Measurements from ENCODE around the gene PRKACB.
"Not testable (repeated sequence)": the region's sequence is repeated elsewhere in the genome, so short reads cannot be mapped to it uniquely, and the experiment has no call there.

PRKACB gene

GRCh38 chr1:84143796-84144565 lies at the start of gene PRKACB:
PRKACB (plus strand) TSS chr1:84144271; CDS start chr1:84144362, 91 bp downstream.
- no peak for DNase-seq (ENCODE audit: low read depth)

DNA sequence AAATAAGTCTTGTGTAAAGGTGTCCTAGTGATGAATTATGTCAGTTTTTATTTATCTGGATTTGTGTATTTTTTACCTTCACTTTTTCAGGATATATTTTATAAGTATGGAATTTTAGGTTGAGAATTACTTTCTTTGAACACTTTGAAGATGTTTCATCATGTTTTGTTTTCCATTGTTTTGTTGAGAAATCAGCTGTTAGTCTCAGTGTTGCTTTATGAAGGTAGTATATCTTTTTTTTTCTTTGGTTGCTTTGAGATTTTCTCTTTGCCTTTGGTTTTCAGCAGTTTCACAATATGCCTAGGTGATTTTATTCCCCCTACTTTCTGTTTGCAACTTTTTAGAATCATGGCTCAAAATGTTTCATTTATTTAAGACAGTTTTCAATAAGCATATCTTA lies 48.8 kb upstream of the PRKACB start:
- DNase-seq (ENCODE audit: low read depth) = no peak

GRCh38 chr1:84096176-84096575 lies 47.9 kb upstream of the PRKACB start:
- DNase-seq (ENCODE audit: low read depth) = no peak

GRCh38 chr1:84101204-84101603 lies 42.9 kb upstream of the PRKACB start:
- DNase-seq (ENCODE audit: low read depth) = no peak

DNA sequence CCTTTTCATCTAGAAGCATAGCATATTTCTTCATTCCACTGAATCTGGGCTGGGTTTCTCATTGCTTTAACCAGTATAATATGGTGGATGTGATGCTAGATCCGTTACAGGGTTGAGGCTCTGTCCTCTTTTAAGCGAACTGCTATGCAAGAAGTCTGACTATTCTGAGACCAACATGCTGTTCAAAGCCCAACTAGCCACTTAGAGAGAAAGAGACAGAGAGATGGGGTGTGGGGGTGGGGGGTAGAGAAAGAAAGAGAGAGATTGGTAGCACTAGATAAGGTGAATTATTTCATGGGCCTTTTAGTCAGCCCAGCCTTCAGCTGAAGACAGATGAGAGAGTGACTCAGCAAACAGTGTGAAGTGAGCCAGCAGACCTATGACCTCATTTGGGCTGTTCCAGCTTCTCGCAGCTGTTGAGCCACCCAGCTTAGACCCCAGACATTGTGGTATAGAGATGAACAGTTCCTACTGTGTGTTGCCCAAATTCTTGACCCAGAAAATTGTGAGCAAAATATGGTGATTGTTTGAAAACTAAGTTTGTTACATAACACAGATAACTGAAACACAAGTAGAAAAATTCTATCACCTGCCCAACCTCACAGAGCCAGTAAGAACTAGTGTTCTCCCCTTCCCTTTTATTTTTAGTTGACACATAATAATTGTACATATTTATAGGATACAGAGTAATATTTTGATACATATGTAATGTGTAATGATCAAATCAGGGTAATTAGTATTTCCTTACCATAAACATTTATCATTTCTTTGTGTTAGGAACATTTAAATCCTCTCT lies 40.7 kb upstream of the PRKACB start:
- DNase-seq (ENCODE audit: low read depth) = no peak

- not testable (repeated sequence) for DNase-seq (ENCODE audit: low read depth)
Measured at GRCh38 chr1:84107538-84107937, 36.5 kb upstream of the PRKACB start.

DNA sequence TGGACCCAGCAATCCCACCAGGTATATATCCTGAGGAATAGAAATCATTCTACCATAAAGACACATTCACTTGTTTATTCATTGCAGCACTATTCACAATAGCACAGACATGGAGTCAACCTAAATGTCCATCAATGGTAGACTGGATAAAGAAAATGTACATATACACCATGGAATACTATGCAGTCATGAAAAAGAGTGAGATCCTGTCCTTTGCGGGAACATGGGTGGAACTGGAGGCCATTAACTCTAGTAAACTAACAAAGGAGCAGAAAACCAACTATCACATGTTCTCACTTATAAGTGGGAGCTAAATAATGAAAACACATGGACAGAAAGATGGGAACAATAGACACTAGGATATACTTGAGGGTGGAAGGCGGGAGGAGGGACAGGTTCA lies 36.1 kb upstream of the PRKACB start:
- DNase-seq (ENCODE audit: low read depth) = no peak

DNA sequence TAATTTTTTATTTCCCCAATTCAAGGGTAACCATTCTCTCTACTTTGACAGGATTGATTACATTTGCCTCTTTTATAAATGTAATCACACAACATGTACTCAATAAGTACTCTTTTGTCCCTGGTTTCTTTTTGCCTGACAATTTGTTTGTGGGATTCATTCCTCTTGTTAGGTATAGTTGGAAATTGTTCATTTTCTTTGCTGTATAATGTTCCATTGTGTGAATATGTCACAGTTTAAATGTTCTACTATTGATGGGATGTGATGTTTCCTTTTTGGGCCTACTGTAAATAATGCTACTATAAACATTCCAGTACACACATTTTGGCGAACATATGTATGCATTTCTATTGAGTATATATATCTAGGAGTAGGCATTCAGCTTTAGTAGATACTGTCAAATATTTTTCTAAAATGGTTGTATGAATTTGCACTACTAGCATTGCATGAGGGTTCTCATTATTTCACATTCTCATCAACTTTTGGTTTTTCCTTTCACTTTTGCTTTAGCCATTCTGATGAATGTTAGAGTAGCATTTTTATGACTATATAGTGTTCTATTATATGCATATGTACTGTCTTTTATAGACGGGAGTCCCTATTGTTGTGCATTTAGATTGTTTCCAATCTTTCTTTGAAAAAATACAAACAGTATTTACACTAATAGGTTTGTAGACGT lies 35.0 kb upstream of the PRKACB start:
- DNase-seq (ENCODE audit: low read depth) = no peak

- DNase-seq (ENCODE audit: low read depth) = no peak
Measured at GRCh38 chr1:84110629-84111028, 33.4 kb upstream of the PRKACB start.

DNA sequence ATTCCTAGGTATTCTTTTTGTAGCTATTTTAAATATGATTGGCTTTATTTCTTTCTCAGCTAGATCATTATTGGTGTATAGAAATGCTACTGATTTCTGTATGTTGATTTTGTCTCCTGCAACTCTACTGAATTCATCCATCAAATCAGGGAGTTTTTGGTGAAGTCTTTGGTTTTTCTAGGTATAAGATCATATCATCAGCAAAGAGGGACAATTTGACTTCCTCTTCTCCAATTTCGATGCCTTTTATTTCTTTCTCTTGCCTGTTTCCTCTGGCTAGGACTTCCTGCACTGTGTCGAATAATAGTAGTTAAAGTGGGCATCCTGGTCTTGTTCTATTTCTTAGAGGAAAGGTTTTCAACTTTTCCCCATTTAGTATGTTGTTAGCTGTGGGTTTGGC lies 27.5 kb upstream of the PRKACB start:
- DNase-seq (ENCODE audit: low read depth) = no peak

- DNase-seq (ENCODE audit: low read depth) = no peak
Measured at GRCh38 chr1:84117868-84118267, 26.2 kb upstream of the PRKACB start.

GRCh38 chr1:84121360-84121759 lies 22.7 kb upstream of the PRKACB start:
- DNase-seq (ENCODE audit: low read depth) = no peak

GRCh38 chr1:84122780-84123382 lies 21.2 kb upstream of the PRKACB start:
- DNase-seq (ENCODE audit: low read depth) = peak; percentile 26

- DNase-seq (ENCODE audit: low read depth) = no peak
Measured at GRCh38 chr1:84133479-84133878, 10.6 kb upstream of the PRKACB start.

GRCh38 chr1:84135341-84135740 lies 8.7 kb upstream of the PRKACB start:
- DNase-seq (ENCODE audit: low read depth) = no peak

DNA sequence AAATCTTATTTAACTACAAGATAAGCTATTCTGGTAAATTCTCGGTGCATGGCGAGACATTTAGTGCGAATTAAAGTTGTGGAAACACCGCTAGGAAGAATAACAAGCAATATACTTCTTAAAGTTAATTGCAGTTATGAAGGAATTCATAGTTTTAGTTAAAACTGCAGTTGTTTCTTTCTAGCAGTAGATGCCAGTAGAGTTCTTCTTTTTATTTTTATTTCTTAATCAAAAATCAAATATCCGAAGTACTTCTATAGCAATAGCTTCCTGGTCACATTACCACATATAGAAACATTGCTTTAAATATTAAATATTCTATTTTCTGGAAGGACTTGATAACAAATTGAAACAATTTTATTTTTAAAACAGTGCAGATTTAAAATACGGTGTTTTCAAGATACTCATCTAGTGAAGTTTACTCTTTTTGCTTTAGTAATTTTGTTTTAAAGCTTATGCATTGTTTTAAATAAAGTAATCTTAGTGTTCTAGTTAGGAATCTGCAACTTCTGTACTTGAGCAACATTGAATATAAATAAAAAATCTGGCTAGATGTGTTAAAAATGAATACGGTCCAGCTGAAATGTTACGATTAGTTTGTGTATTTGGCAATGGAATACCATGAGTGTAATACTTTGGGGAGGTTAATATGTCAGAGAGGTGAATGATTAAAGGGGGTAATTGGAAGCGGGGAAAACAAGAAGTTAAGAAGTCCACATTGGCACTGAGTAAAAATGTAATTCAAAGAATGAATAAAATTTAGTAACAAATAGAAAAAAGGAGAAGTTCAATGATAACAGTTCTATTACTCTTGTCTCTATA lies 2.7 kb upstream of the PRKACB start:
- DNase-seq (ENCODE audit: low read depth) = no peak

DNA sequence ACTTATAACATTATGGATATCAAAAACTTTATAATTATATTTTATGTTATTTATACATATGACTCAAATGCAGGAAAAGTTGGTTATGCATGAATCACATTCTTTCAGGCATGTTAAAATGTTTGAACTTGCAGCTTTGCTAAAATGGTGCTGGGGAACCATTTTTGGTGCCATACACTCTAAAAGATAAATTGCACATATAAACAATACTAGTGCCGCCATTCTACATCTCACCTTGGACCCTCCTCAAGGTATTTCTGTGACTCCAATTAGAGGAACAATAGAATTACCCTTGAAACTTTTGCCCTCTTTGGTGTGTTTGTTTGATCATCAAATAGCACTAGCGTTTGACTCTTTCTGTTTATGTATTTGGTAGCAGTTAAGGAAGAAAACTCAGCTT lies 997 bp downstream of the PRKACB start:
- no peak for DNase-seq (ENCODE audit: low read depth)

GRCh38 chr1:84146411-84147032 lies 2.5 kb downstream of the PRKACB start:
- DNase-seq (ENCODE audit: low read depth) = no peak

DNA sequence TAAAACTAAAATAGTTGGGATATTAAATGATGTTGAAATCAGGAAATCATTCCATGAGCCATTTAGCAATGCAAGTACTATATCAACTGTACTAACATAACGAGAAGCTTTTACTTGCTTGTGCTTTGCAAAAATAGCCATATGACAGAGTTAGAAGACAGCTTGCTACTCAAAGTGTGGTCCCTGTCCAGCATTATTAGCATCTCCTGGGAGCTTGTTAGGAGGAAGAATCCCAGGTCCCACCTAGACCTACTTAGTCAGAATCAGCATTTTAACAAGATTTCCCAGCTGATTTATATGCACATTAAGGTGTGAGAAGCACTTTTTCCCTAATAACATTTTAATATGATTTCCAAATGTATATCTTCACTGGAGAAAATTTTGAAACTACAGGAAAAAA lies 4.7 kb downstream of the PRKACB start:
- DNase-seq (ENCODE audit: low read depth) = no peak

DNA sequence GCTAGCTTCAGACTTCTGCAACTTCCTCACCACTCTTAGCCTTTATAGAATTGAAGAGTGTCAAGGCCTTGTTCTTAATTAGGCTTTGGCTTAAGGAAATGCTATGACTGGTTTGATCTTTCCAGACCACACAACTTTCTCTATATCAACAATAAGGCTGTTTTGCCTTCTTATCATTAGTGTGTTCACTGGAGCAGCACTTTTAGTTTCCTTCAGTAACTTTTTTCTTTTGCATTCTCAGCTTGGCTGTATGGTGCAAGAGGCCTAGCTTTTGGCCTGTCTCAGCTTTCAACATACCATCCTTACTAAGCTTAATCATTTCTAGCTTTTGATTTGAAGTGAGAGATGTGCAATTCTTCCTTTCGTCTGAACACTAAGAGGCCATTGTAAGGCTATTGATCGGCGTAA lies 8.6 kb downstream of the PRKACB start:
- no peak for DNase-seq (ENCODE audit: low read depth)

- DNase-seq (ENCODE audit: low read depth) = no peak
Measured at GRCh38 chr1:84155517-84155916, 11.4 kb downstream of the PRKACB start.
